GM13976 (cell line): ENCODE measurements around the gene VPS36.

ENCODE experiments used
- DNase-seq: peaks from one replicate; pipeline ENCODE4 v3.0.0; 2012; ENCODE audit warnings: low spot score
- CTCF ChIP-seq: IDR thresholded peaks from 2 replicates; pipeline ENCODE4 v1.5.1; 2012; ENCODE audit warnings: borderline replicate concordance, mild to moderate bottlenecking; ENCODE audit not compliant: insufficient read depth; ENCODE audit errors: extremely low read depth, missing control alignments, control extremely low read depth
- in situ Hi-C: fragments of 300-500 bp; cut with MboI; formaldehyde crosslinking; loops from one replicate; pipeline ENCODE4 v1.12.0; 2022; ENCODE audit warnings: low sequenced_read_pairs, mixed read lengths, inconsistent platforms; ENCODE audit not compliant: unreplicated experiment

Gene VPS36

GRCh38 chr13:52459668-52460067, 9.2 kb upstream of the VPS36 start:
- in situ Hi-C loops, result no loop called here
- DNase-seq, result no peak

GRCh38 chr13:52455677-52456041, 5.2 kb upstream of the VPS36 start:
- no peak for TF ChIP-seq CTCF
- in situ Hi-C loops, result no loop called here
- peak; percentile 76 for DNase-seq

More at GRCh38 chr13:52459668-52460067, 9.2 kb upstream of the VPS36 start:
- TF ChIP-seq CTCF, result no peak

- TF ChIP-seq CTCF, result no peak
- in situ Hi-C loops, result no loop called here
- DNase-seq, result peak; percentile 94
Measured at GRCh38 chr13:52454820-52455676, 4.6 kb upstream of the VPS36 start, which contains the start of gene CKAP2. TSS of gene CKAP2 (plus strand) at chr13:52455478. CDS start at chr13:52455557, 79 bp downstream.

- no peak for TF ChIP-seq CTCF
- in situ Hi-C loops, result no loop called here
- peak; percentile 53 for DNase-seq
Measured at GRCh38 chr13:52454459-52454819, 4.0 kb upstream of the VPS36 start.

- no peak for DNase-seq
- in situ Hi-C loops, result no loop called here
- no peak for TF ChIP-seq CTCF
Measured at GRCh38 chr13:52452470-52452869, 2.0 kb upstream of the VPS36 start.

GRCh38 chr13:52451135-52451804, 836 bp upstream of the VPS36 start:
- DNase-seq, result no peak
- in situ Hi-C loops, result no loop called here
- TF ChIP-seq CTCF, result no peak
